HCT116 (cell line): ENCODE data around the gene BSN. TPM values are rescaled to one million over a fixed set of nuclear protein-coding genes. Genes with fewer than 3 reads are reported as not detected.
A peak's percentile ranks its signal among the peaks of the same experiment; 100 is the strongest.

Source experiments
- ATAC-seq: fragments of 200-7000 bp; cut with Tn5 transposase; 2 replicates; pipeline ENCODE4 v1.9.1; 2020; ENCODE audit warnings: mild to moderate bottlenecking, moderate library complexity
- BruUV-seq: library from RNA; stranded (reverse); fragments of 400-500 nt; replicated peaks from 2 replicates; lab custom pipeline; 2021; lab: Mats Ljungman, UMichigan
- CTCF ChIA-PET: fragments of 300-600 bp; sonication (Branson Sonifier 250); formaldehyde crosslinking; loops from one replicate; lab custom pipeline; 2021; ENCODE audit warnings: antibody characterized with exemption; lab: Charles Lee
- POLR2A ChIA-PET: fragments of 300-600, 350-600 bp; sonication (Branson Sonifier 250); formaldehyde crosslinking; loops from one replicate; lab custom pipeline; 2021; ENCODE audit warnings: antibody characterized with exemption; lab: Charles Lee
- RAD21 ChIA-PET, 2 experiments: fragments of 300-600 bp; sonication (Branson Sonifier 250); formaldehyde crosslinking; loops; one replicate each; lab custom pipeline; 2023; ENCODE audit warnings: low total read pairs in 2 of 2; ENCODE audit not compliant: uncharacterized antibody in 2 of 2, unreplicated experiment in 2 of 2, low non-redundant PET in 1 of 2; lab: Charles Lee
- DNase-seq: peaks from one replicate; pipeline ENCODE4 v3.0.0-alpha.2; 2010; ENCODE audit warnings: low read depth, low spot score
- H2AFZ ChIP-seq: fragments of 200-600 bp; shearing (Covaris generic), sonication (generic); 2 replicates; pipeline ENCODE4 v1.6.1; 2017; ENCODE audit warnings: low read depth, mixed run types, mixed read lengths, antibody characterized with exemption, low read length; ENCODE audit not compliant: poor library complexity, severe bottlenecking
- H3K27ac ChIP-seq: 2 replicates; pipeline ENCODE4 v1.5.1; 2012; ENCODE audit warnings: low read depth, low read length
- H3K27me3 ChIP-seq: fragments of 200-600 bp; sonication (generic); 2 replicates; pipeline ENCODE4 v1.6.1; 2016; ENCODE audit warnings: mixed run types, low read length, mixed read lengths; ENCODE audit not compliant: insufficient read depth
- H3K36me3 ChIP-seq, 2 experiments: fragments of 200-500 bp in 1 of 2; fragments of 200-600 bp in 1 of 2; sonication (Bioruptor generic) in 1 of 2; sonication (generic) in 1 of 2; 2 replicates each; pipeline versions ENCODE4 v1.5.1 to v1.6.1; 2014 to 2016; ENCODE audit warnings: low read length in 2 of 2, inconsistent platforms in 1 of 2, mixed read lengths in 1 of 2, mixed run types in 1 of 2; ENCODE audit not compliant: insufficient read depth in 2 of 2, control insufficient read depth in 1 of 2
- H3K4me1 ChIP-seq, 2 experiments: fragments of 200-600 bp in 1 of 2; sonication (generic) in 1 of 2; 2 replicates each; pipeline versions ENCODE4 v1.5.1 to v1.6.1; 2012 to 2017; ENCODE audit warnings: low read length in 2 of 2, inconsistent platforms in 1 of 2, mild to moderate bottlenecking in 1 of 2, mixed read lengths in 1 of 2, mixed run types in 1 of 2, moderate library complexity in 1 of 2; ENCODE audit not compliant: insufficient read depth in 2 of 2, control insufficient read depth in 1 of 2
- H3K4me2 ChIP-seq: fragments of 200-600 bp; sonication (generic); 2 replicates; pipeline ENCODE4 v1.6.1; 2017; ENCODE audit warnings: mixed run types, low read length, mixed read lengths
- H3K4me3 ChIP-seq, 2 experiments: fragments of 200-600 bp in 1 of 2; sonication (generic) in 1 of 2; replicated peaks in 1 of 2; 2 replicates each; pipeline ENCODE4 v1.5.1; 2011 to 2016; ENCODE audit warnings: low read length in 2 of 2, control low read depth in 1 of 2, low read depth in 1 of 2, mild to moderate bottlenecking in 1 of 2, mixed read lengths in 1 of 2, mixed run types in 1 of 2
- H3K79me2 ChIP-seq: fragments of 200-600 bp; sonication (generic); 2 replicates; pipeline ENCODE4 v1.6.1; 2017; ENCODE audit warnings: mild to moderate bottlenecking, mixed run types, low read length, moderate library complexity, mixed read lengths; ENCODE audit not compliant: insufficient read depth
- H3K9ac ChIP-seq: fragments of 200-600 bp; sonication (generic); 2 replicates; pipeline ENCODE4 v1.6.1; 2016; ENCODE audit warnings: low read length, mixed read lengths
- H3K9me2 ChIP-seq: fragments of 200-600 bp; sonication (generic), shearing (Covaris generic); 2 replicates; pipeline ENCODE4 v1.6.1; 2017; ENCODE audit warnings: mixed run types, mild to moderate bottlenecking, moderate library complexity; ENCODE audit not compliant: insufficient read depth
- H3K9me3 ChIP-seq, 2 experiments: fragments of 200-500 bp in 1 of 2; fragments of 200-600 bp in 1 of 2; sonication (Bioruptor generic) in 1 of 2; sonication (generic) in 1 of 2; 2 replicates each; pipeline ENCODE4 v1.6.1; 2014 to 2017; ENCODE audit warnings: low read length in 2 of 2, mixed read lengths in 2 of 2, inconsistent platforms in 1 of 2, low read depth in 1 of 2, mild to moderate bottlenecking in 1 of 2, mixed run types in 1 of 2, moderate library complexity in 1 of 2; ENCODE audit not compliant: control insufficient read depth in 1 of 2, insufficient read depth in 1 of 2
- H4K20me1 ChIP-seq: fragments of 200-600 bp; sonication (generic), shearing (Covaris generic); 2 replicates; pipeline ENCODE4 v1.6.1; 2017; ENCODE audit warnings: mixed run types, mild to moderate bottlenecking, moderate library complexity; ENCODE audit not compliant: insufficient read depth
- POLR2AphosphoS5 ChIP-seq: IDR thresholded peaks from 2 replicates; pipeline ENCODE4 v1.6.1; 2011; ENCODE audit warnings: mild to moderate bottlenecking, low read depth, low read length, moderate library complexity
- ZFX ChIP-seq: fragments of 450-650 bp; IDR thresholded peaks from 2 replicates; pipeline ENCODE4 v1.6.1; 2017
- intact Hi-C: fragments of 100-400 bp; cut with micrococcal nuclease; formaldehyde crosslinking; loops from 2 replicates; pipeline ENCODE4 v1.10.0; 2022
- total RNA-seq: library from RNA; stranded (reverse); gene quantifications from one replicate; pipeline ENCODE4 v1.2.1, GENCODE V29; 2021; ENCODE audit not compliant: unreplicated experiment
- TF ChIP-seq, protein P1 (sequence below), 3 experiments: fragments of 200-600 bp in 1 of 3; sonication (generic) in 1 of 3; IDR thresholded peaks in 2 of 3; conservative IDR thresholded peaks in 1 of 3; 2 replicates each; pipeline ENCODE4 v1.5.1; 2012 to 2017; ENCODE audit warnings: low read depth in 2 of 3, low read length in 2 of 3, antibody characterized with exemption in 1 of 3, borderline replicate concordance in 1 of 3, control low read depth in 1 of 3, mild to moderate bottlenecking in 1 of 3, mixed read lengths in 1 of 3, mixed run types in 1 of 3, moderate library complexity in 1 of 3; ENCODE audit not compliant: insufficient read depth in 1 of 3

The BSN gene
- total RNA-seq, 1 experiment from 2014 or later, result 1.5 TPM

DNA sequence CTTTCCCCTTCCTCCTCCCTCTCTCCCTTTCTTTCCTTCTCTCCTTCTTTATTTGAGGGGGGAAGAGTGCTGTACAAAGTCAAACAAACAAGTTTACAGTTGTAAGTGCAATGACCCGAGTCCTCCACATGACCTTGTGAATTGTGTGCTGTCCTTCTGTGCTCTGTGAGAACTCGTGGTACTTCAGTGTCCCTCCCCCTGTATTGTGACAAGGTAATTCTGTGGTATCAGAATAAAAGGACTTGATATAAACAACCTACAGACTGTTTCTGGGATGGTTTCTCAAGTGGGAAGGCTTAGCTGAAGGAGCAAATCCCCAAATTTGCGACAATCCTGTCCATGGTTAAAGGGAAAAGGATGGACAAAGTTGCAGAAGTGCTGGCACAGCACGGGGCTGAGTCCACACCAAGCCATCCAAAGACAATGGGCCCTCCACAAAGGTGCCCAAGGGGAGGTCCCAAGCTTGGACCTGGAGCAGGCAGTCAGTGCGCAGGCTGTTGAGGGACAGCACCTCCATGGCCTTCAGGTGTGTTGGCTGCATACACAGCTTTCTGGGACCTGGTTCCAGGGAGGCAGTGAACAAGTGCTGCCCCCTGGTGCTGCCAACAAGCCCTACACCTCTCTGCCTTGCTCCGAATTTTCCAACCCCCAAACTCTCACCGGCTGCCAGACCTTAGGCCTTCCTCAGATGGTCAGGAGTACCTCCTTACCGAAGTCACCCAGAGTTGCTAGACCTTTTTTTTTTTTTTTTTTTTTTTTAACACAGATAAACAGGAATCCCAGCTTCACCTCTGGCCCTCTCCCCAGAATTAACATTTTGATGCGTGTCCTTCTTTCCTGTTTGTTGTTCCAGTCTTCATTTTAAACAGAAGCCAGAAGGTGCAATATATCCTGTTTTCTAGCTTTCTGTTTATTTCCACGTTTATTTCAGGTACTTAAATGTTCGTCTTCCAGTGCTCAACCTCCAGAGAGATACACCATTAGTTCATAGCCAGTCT lies 117.3 kb downstream of the BSN start:
- no TSS peak for BruUV-seq
- Histone ChIP-seq H3K9me3 (no peaks in the 10 kb centered on the region), H4K20me1 (no peaks in the 10 kb centered on the region), H3K4me2 (peak overlapping the region; percentile 99), H3K4me1 (peaks cover 10 to 45% of the 10 kb centered on the region in 2 experiments; a peak in 3 of 4 replicates), H3K4me3 (peak overlapping the region in 1 of 2 experiments; percentile 40; a peak in 3 of 4 replicates), H3K9me2 (no peaks in the 10 kb centered on the region), H3K27me3 (no peaks in the 10 kb centered on the region), H3K36me3 (peaks cover 5 to 11% of the 10 kb centered on the region in 2 experiments; a peak in 2 of 4 replicates), H3K9ac (peak overlapping the region; percentile 99), H3K79me2 (peaks cover 25% of the 10 kb centered on the region), H3K27ac (peak overlapping the region; percentile 98), H2AFZ (no peak overlapping the region)
- intact Hi-C loops, result loop anchor here (1.0 to 5.0 kb wide), 3 partner anchors 132 to 217 kb away; partner anchors contain the start of gene DAG1
- peak; percentile 19 for ATAC-seq
- RAD21 ChIA-PET, result interaction anchor here (0.6 to 3.6 kb wide), 6 partner anchors 117 to 623 kb away, joined by 3 to 49 read pairs (median 6); partner anchors contain the start of genes BSN (in 1 of the 2) and USP4 (in 1 of the 2)
- CTCF ChIA-PET, result interaction anchor here (0.6 to 3.3 kb wide), 10 partner anchors 26 to 256 kb away, joined by 3 to 159 read pairs (median 4); partner anchors contain the start of gene BSN
- TF ChIP-seq, protein P1, sequence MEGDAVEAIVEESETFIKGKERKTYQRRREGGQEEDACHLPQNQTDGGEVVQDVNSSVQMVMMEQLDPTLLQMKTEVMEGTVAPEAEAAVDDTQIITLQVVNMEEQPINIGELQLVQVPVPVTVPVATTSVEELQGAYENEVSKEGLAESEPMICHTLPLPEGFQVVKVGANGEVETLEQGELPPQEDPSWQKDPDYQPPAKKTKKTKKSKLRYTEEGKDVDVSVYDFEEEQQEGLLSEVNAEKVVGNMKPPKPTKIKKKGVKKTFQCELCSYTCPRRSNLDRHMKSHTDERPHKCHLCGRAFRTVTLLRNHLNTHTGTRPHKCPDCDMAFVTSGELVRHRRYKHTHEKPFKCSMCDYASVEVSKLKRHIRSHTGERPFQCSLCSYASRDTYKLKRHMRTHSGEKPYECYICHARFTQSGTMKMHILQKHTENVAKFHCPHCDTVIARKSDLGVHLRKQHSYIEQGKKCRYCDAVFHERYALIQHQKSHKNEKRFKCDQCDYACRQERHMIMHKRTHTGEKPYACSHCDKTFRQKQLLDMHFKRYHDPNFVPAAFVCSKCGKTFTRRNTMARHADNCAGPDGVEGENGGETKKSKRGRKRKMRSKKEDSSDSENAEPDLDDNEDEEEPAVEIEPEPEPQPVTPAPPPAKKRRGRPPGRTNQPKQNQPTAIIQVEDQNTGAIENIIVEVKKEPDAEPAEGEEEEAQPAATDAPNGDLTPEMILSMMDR (IDR thresholded peaks at IDR 0.05 in 2 of 3, conservative IDR thresholded peaks at IDR 0.05 in 1 of 3; ENCODE audit: borderline replicate concordance in 1 of 3, insufficient read depth in 1 of 3, low read depth in 2 of 3, low read length in 2 of 3), result peak in 2 of 3 experiments; percentile 87 to 93; a peak in 4 of 6 replicates
- no peak for TF ChIP-seq ZFX
- peak; percentile 32; the same call in 1 of the 2 replicates for TF ChIP-seq POLR2AphosphoS5
- peak; percentile 61 for DNase-seq
- POLR2A ChIA-PET, result interaction anchor here (3.1 kb wide), 1 partner anchor 132 kb away, joined by 26 read pairs; no protein-coding TSS in a partner anchor
